Heart left ventricle (tissue), 13 donors: ENCODE results near the gene ZRANB1.

Experiments used
- CTCF ChIP-seq, 12 donors: fragments of 200-600 bp; sonication (generic) in 4 of 12; IDR thresholded peaks; one replicate each; pipeline versions ENCODE4 v1.5.0 to v1.8.0; 2018 to 2022; ENCODE audit warnings: antibody characterized with exemption in 12 of 12, mild to moderate bottlenecking in 5 of 12
- POLR2A ChIP-seq, 2 donors: fragments of 450-650 bp; IDR thresholded peaks; one replicate each; pipeline ENCODE4 v1.6.1; 2017; ENCODE audit warnings: antibody characterized with exemption in 2 of 2, mild to moderate bottlenecking in 2 of 2, moderate library complexity in 2 of 2
- donor health status: ischemic (EF 13 %, LVEDD 7.1; RV severe dilation, severe dysfunction).
- donor health status: DM: no; HTN: yes; CAD: no.
- donor health status: DM: no; HTN: no; CAD: no.
- donor health status: ischemic (EF 25% LVEDD 6.9; RV normal size, moderate dysfunction).
- donor health status: ischemic (EF 25% LVEDD 5.7; RV mildly dilated, moderate dysfunction).
- donor health status: ischemic (EF 35%, LVEDD 5.7; RV mildly dilated, moderate dysfunction).
- donor health status: nonischemic (EF 11% LVEDD 7.7; RV severe dilation, severe dysfunction).
- donor health status: DM: yes; HTN: yes; CAD: no.
- donor health status: PGD.
- donor health status: ischemic (EF 29% LVEDD 5.4; RV normal size, mild dysfunction).
- donor health status: nonischemic (EF 23%, LVEDD 6.1; RV moderate dilation, normal function).

GRCh38 chr10:124996127-124996853 lies 54.4 kb downstream of the ZRANB1 start:
- TF ChIP-seq CTCF (IDR thresholded peaks at IDR 0.05): no peak
- TF ChIP-seq POLR2A (IDR thresholded peaks at IDR 0.05): no peak
